Osteoblast (primary cell): ENCODE results near the gene MOG. TPM values are rescaled to one million over a fixed set of nuclear protein-coding genes. Genes with fewer than 3 reads are reported as not detected.

ENCODE experiments used
- DNase-seq: peaks from one replicate; pipeline ENCODE4 v3.0.0; 2011; ENCODE audit warnings: low spot score, mixed read lengths; ENCODE audit not compliant: insufficient read length; ENCODE audit errors: missing footprints
- H2AFZ ChIP-seq: 2 replicates; pipeline ENCODE4 v1.6.0; 2011; ENCODE audit warnings: mild to moderate bottlenecking, low read length
- H3K27ac ChIP-seq: 2 replicates; pipeline ENCODE4 v1.5.1; 2011; ENCODE audit warnings: mild to moderate bottlenecking, low read depth, low read length, moderate library complexity
- H3K27me3 ChIP-seq: 2 replicates; pipeline ENCODE4 v1.6.0; 2012; ENCODE audit warnings: mild to moderate bottlenecking, control low read depth, inconsistent platforms, low read length, moderate library complexity; ENCODE audit not compliant: insufficient read depth
- H3K36me3 ChIP-seq: 2 replicates; pipeline ENCODE4 v1.5.1; 2011; ENCODE audit warnings: mild to moderate bottlenecking, low read length, control low read depth, moderate library complexity; ENCODE audit not compliant: insufficient read depth
- H3K4me1 ChIP-seq: 2 replicates; pipeline ENCODE4 v1.5.1; 2011; ENCODE audit warnings: mild to moderate bottlenecking, low read length, control low read depth, moderate library complexity; ENCODE audit not compliant: insufficient read depth
- H3K4me2 ChIP-seq: 2 replicates; pipeline ENCODE4 v1.6.0; 2011; ENCODE audit warnings: mild to moderate bottlenecking, low read length; ENCODE audit not compliant: insufficient read depth
- H3K4me3 ChIP-seq: fragments of 200-600 bp; sonication (generic); 3 replicates; pipeline ENCODE4 v1.5.1; 2012; ENCODE audit warnings: mild to moderate bottlenecking, low read length, inconsistent platforms; ENCODE audit not compliant: insufficient read depth
- H3K79me2 ChIP-seq: 2 replicates; pipeline ENCODE4 v1.6.0; 2012; ENCODE audit warnings: mild to moderate bottlenecking, low read length, control low read depth, inconsistent platforms; ENCODE audit not compliant: insufficient read depth
- H3K9me3 ChIP-seq: 2 replicates; pipeline ENCODE4 v1.5.1; 2011; ENCODE audit warnings: low read depth, low read length, control low read depth
- H4K20me1 ChIP-seq: 2 replicates; pipeline ENCODE4 v1.6.0; 2012; ENCODE audit warnings: mild to moderate bottlenecking, low read length, control low read depth; ENCODE audit not compliant: insufficient read depth
- total RNA-seq: library from RNA; depleted of rRNA; stranded (reverse); fragments of >200 nt; gene quantifications from 2 replicates; pipeline ENCODE4 v1.2.3, GENCODE V29; 2012
- TF ChIP-seq, protein P1 (sequence below): IDR thresholded peaks from 2 replicates; pipeline ENCODE4 v1.5.1; 2011; ENCODE audit warnings: mild to moderate bottlenecking, low read depth, low read length, moderate library complexity; ENCODE audit errors: extremely low read depth

MOG gene
- not detected in 2 replicates for total RNA-seq

DNA sequence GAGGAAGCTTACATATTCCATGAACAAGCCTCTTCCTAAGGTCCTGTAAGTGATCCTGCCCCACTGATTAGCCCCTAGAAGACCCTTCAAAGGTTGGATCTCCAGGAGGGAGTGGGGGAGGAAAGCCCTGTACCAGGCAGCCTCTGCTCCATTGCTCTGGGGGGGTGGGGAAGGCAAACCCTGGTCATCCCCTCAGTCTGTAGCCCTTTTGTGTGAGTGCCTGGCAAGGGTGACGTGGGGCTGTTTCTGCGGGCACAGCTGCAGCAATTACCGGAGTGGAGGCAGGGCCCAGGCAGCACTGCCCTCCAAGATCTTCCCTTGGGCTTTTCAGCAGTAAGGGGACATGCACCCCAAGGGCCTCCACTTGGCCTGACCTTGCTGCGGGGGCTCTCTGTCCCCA is at the start of gene MOG:
TSS of gene MOG (plus strand) at position 295 of the 400 bp plus-strand sequence. CDS start 118 bp downstream, outside the sequence.
- TF ChIP-seq, protein P1, sequence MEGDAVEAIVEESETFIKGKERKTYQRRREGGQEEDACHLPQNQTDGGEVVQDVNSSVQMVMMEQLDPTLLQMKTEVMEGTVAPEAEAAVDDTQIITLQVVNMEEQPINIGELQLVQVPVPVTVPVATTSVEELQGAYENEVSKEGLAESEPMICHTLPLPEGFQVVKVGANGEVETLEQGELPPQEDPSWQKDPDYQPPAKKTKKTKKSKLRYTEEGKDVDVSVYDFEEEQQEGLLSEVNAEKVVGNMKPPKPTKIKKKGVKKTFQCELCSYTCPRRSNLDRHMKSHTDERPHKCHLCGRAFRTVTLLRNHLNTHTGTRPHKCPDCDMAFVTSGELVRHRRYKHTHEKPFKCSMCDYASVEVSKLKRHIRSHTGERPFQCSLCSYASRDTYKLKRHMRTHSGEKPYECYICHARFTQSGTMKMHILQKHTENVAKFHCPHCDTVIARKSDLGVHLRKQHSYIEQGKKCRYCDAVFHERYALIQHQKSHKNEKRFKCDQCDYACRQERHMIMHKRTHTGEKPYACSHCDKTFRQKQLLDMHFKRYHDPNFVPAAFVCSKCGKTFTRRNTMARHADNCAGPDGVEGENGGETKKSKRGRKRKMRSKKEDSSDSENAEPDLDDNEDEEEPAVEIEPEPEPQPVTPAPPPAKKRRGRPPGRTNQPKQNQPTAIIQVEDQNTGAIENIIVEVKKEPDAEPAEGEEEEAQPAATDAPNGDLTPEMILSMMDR = no peak

DNA sequence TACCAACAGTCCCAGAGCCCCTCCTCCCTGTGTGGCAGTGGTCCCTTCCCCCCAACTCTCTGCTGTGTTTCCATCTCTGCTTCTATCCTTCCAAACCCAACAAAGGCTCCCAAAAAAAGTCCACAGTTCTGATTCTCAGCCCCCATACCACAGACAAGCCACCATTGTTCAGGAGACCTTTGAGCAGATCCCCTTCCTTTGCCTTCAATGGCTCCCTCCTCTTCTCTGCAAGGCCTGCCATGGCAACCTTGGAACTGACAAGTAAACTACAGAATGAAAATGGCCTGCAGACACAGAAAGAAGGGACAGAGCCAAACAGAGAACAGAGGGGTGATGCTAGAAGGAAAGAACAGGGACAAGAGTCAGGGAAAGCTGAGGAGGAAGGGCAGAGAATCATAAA is 48.8 kb upstream of the MOG start:
- H3K79me2 ChIP-seq = no peaks in the 10 kb centered on the region
- TF ChIP-seq, protein P1 = no peak
- no peaks in the 10 kb centered on the region for H3K4me1 ChIP-seq
- no peak for DNase-seq
- no peak overlapping the region for H3K27ac ChIP-seq
- H2AFZ ChIP-seq = no peak overlapping the region
- no peaks in the 10 kb centered on the region for H4K20me1 ChIP-seq
- no peaks in the 10 kb centered on the region for H3K27me3 ChIP-seq
- H3K4me2 ChIP-seq = no peak overlapping the region
- peaks cover 69% of the 10 kb centered on the region for H3K36me3 ChIP-seq
- no peaks in the 10 kb centered on the region for H3K9me3 ChIP-seq
- no peak overlapping the region for H3K4me3 ChIP-seq

More for the DNA sequence above, at the start of gene MOG:
- H3K4me1 ChIP-seq = no peaks in the 10 kb centered on the region
- DNase-seq = no peak
- H4K20me1 ChIP-seq = no peaks in the 10 kb centered on the region
- H3K9me3 ChIP-seq = no peaks in the 10 kb centered on the region
- no peaks in the 10 kb centered on the region for H3K79me2 ChIP-seq
- no peak within 1 kb of the TSS for H3K27ac ChIP-seq
- H3K36me3 ChIP-seq = no peaks in the 10 kb centered on the region
- no peak within 1 kb of the TSS for H3K4me2 ChIP-seq
- no peak within 1 kb of the TSS for H3K4me3 ChIP-seq
- H2AFZ ChIP-seq = no peak within 1 kb of the TSS
- peaks cover 13% of the 10 kb centered on the region for H3K27me3 ChIP-seq

DNA sequence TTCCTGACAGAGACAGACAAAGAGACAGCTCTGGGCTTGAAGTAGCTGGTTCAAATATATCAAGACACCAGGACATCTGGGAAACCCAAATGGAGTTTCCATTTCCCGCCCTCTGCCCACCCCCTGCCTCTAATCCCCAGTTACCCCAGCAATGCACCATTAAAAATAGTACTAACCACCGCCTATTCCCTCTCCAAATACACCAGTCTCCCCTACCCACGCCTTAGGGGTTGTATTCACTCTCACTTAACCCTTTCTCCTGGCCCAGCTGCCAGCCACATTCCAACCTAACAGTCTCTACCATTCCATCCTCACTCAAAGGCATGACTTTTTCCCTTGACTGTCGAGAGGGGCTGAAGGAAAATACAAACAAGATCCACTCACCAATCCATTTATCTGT is 46.4 kb upstream of the MOG start:
- no peak overlapping the region for H3K27ac ChIP-seq
- TF ChIP-seq, protein P1 = no peak
- peaks cover 66% of the 10 kb centered on the region for H3K36me3 ChIP-seq

DNA sequence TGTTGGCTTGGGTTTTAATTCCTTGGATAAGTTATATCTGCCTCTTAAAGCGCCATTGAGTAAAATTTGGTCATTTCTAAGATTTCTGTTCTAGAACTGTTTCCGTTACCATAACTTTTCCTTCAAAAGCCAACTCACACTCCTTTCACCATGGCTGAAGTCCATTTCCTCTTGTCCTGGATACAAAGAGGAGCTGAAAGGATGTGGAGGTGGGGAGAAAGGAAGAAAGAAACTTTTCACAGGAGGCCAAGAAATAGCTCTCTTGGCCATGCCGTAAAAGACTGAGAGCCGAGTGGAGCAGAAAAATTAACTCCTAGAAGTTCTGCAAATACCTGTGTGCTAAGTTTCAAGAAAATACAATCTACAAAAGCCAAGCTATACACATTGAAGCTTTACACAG is 45.5 kb upstream of the MOG start:
- H3K27me3 ChIP-seq = no peaks in the 10 kb centered on the region
- peaks cover 60% of the 10 kb centered on the region for H3K36me3 ChIP-seq
- TF ChIP-seq, protein P1 = no peak
- H3K79me2 ChIP-seq = no peaks in the 10 kb centered on the region
- H4K20me1 ChIP-seq = no peaks in the 10 kb centered on the region
- DNase-seq = no peak
- no peak overlapping the region for H3K4me2 ChIP-seq
- no peaks in the 10 kb centered on the region for H3K4me1 ChIP-seq
- H3K9me3 ChIP-seq = no peaks in the 10 kb centered on the region
- H2AFZ ChIP-seq = no peak overlapping the region
- H3K4me3 ChIP-seq = no peak overlapping the region
- H3K27ac ChIP-seq = no peak overlapping the region

More for the DNA sequence above, 46.4 kb upstream of the MOG start:
- H3K27me3 ChIP-seq = no peaks in the 10 kb centered on the region
- H3K9me3 ChIP-seq = no peaks in the 10 kb centered on the region
- no peak for DNase-seq
- H3K4me1 ChIP-seq = no peaks in the 10 kb centered on the region
- no peak overlapping the region for H3K4me2 ChIP-seq
- H2AFZ ChIP-seq = no peak overlapping the region
- H3K79me2 ChIP-seq = no peaks in the 10 kb centered on the region
- no peaks in the 10 kb centered on the region for H4K20me1 ChIP-seq
- H3K4me3 ChIP-seq = no peak overlapping the region
